HG03175 (cell line): ENCODE data around the gene JAZF1.
"Not testable (repeated sequence)": the region's sequence is repeated elsewhere in the genome, so short reads cannot be mapped to it uniquely, and the experiment has no call there.

Experiments
- ATAC-seq: cut with Tn5 transposase; IDR thresholded peaks from one replicate; pipeline ENCODE4 v1.9.1; 2021; ENCODE audit warnings: mild to moderate bottlenecking, moderate library complexity; ENCODE audit not compliant: unreplicated experiment

JAZF1 gene

GRCh38 chr7:28018020-28018419 lies 162.6 kb downstream of the JAZF1 start:
- ATAC-seq, result no peak

- ATAC-seq, result no peak
These were observed 163.2 kb downstream of the JAZF1 start for GRCh38 chr7:28017372-28017771.

- no peak for ATAC-seq
These were observed 164.3 kb downstream of the JAZF1 start for GRCh38 chr7:28016297-28016696.

- ATAC-seq, result no peak
These were observed 165.4 kb downstream of the JAZF1 start for GRCh38 chr7:28015169-28015568.

- not testable (repeated sequence) for ATAC-seq
These were observed 166.3 kb downstream of the JAZF1 start for GRCh38 chr7:28014340-28014739.

- ATAC-seq, result no peak
These were observed 167.2 kb downstream of the JAZF1 start for GRCh38 chr7:28013441-28013840.

GRCh38 chr7:28013019-28013418 lies 167.6 kb downstream of the JAZF1 start:
- no peak for ATAC-seq

GRCh38 chr7:28008911-28009310 lies 171.7 kb downstream of the JAZF1 start:
- no peak for ATAC-seq

- no peak for ATAC-seq
These were observed 172.4 kb downstream of the JAZF1 start for GRCh38 chr7:28008171-28008570.

GRCh38 chr7:28006491-28006890 lies 174.1 kb downstream of the JAZF1 start:
- no peak for ATAC-seq

- no peak for ATAC-seq
These were observed 174.8 kb downstream of the JAZF1 start for GRCh38 chr7:28005847-28006231.

- ATAC-seq, result no peak
These were observed 175.3 kb downstream of the JAZF1 start for GRCh38 chr7:28005075-28005846.

GRCh38 chr7:28003408-28003807 lies 177.2 kb downstream of the JAZF1 start:
- ATAC-seq, result no peak

- ATAC-seq, result no peak
These were observed 178.0 kb downstream of the JAZF1 start for GRCh38 chr7:28002638-28003037.

GRCh38 chr7:28001896-28002295 lies 178.7 kb downstream of the JAZF1 start:
- no peak for ATAC-seq

GRCh38 chr7:27999829-28000228 lies 180.8 kb downstream of the JAZF1 start:
- ATAC-seq, result no peak

GRCh38 chr7:27998382-27998781 lies 182.2 kb downstream of the JAZF1 start:
- ATAC-seq, result no peak

GRCh38 chr7:27997188-27997707 lies 183.3 kb downstream of the JAZF1 start:
- no peak for ATAC-seq

GRCh38 chr7:27996141-27996540 lies 184.5 kb downstream of the JAZF1 start:
- ATAC-seq, result no peak

- ATAC-seq, result no peak
These were observed 185.4 kb downstream of the JAZF1 start for GRCh38 chr7:27995228-27995627.

- ATAC-seq, result no peak
These were observed 186.0 kb downstream of the JAZF1 start for GRCh38 chr7:27994639-27995038.

- no peak for ATAC-seq
These were observed 187.7 kb downstream of the JAZF1 start for GRCh38 chr7:27992755-27993493.
